A549 treated with RU486 at 1 μM for 4 hours (cell line): ENCODE data around the gene GAS6. TPM values are rescaled to one million over a fixed set of nuclear protein-coding genes. Genes with fewer than 3 reads are reported as not detected.

Source experiments
- total RNA-seq: library from RNA; stranded (reverse); fragments of 200-300 nt; extraction: Qiagen RNA extraction; gene quantifications from 5 replicates; pipeline ENCODE4 v1.2.3, GENCODE V29; 2022; ENCODE audit warnings: low read depth

Gene GAS6
- total RNA-seq, result 5.9 to 8.2 TPM (median 6.9 TPM) in 5 replicates

GRCh38 chr13:113863524-113864272 is at the start of gene GAS6:
GAS6 (minus strand) TSS chr13:113864076; CDS start chr13:113863920, 156 bp downstream.

Other genes with a start within 250 kb of the GAS6 start
- not detected in 5 replicates for gene ATP4B, start 205.9 kb downstream of the GAS6 start, total RNA-seq
- not detected in 5 replicates for gene GRK1, start 196.9 kb downstream of the GAS6 start, total RNA-seq
- gene TMEM255B, start 104.8 kb downstream of the GAS6 start, total RNA-seq, result 0.56 to 1.0 TPM (median 0.85 TPM) in 5 replicates
- gene C13orf46, start 110.0 kb upstream of the GAS6 start, total RNA-seq, result 0.05 to 0.27 TPM (median 0.14 TPM) in 5 replicates